Spleen (tissue), 11 donors: ENCODE data around the gene ARRDC4. TPM values are rescaled to one million over a fixed set of nuclear protein-coding genes. Genes with fewer than 3 reads are reported as not detected.

Experiments
- DNase-seq: peaks from one replicate; pipeline ENCODE4 v3.0.0-alpha.2; 2020
- H3K27ac ChIP-seq, 8 donors: fragments of 200-600 bp; sonication (generic) in 7 of 8; 1 replicate in 4 of 8; 2 replicates in 4 of 8; pipeline versions ENCODE4 v1.5.0 to v1.8.0; 2016 to 2021; ENCODE audit warnings: inconsistent platforms in 4 of 8, mild to moderate bottlenecking in 4 of 8, moderate library complexity in 1 of 8
- H3K27me3 ChIP-seq, 7 donors: fragments of 200-600 bp; sonication (generic) in 6 of 7; replicated peaks in 1 of 7; 1 replicate in 4 of 7; 2 replicates in 3 of 7; pipeline versions ENCODE4 v1.5.0 to v1.8.0; 2016 to 2021; ENCODE audit warnings: inconsistent platforms in 3 of 7, mild to moderate bottlenecking in 1 of 7
- H3K36me3 ChIP-seq, 6 donors: fragments of 200-600 bp; sonication (generic) in 5 of 6; 1 replicate in 4 of 6; 2 replicates in 2 of 6; pipeline versions ENCODE4 v1.5.0 to v1.8.0; 2016 to 2021; ENCODE audit warnings: inconsistent platforms in 2 of 6
- H3K4me1 ChIP-seq, 6 donors: fragments of 200-600 bp; sonication (generic) in 5 of 6; 1 replicate in 3 of 6; 2 replicates in 3 of 6; pipeline versions ENCODE4 v1.5.0 to v1.8.0; 2016 to 2021; ENCODE audit warnings: inconsistent platforms in 3 of 6
- H3K4me3 ChIP-seq, 8 donors: fragments of 200-600 bp; sonication (generic) in 7 of 8; 1 replicate in 4 of 8; 2 replicates in 4 of 8; pipeline versions ENCODE4 v1.5.0 to v1.8.0; 2016 to 2021; ENCODE audit warnings: inconsistent platforms in 4 of 8, mild to moderate bottlenecking in 4 of 8, moderate library complexity in 2 of 8
- H3K9me3 ChIP-seq, 8 donors: fragments of 200-600 bp; sonication (generic) in 7 of 8; 1 replicate in 4 of 8; 2 replicates in 4 of 8; pipeline versions ENCODE4 v1.5.0 to v1.8.0; 2016 to 2021; ENCODE audit warnings: inconsistent platforms in 4 of 8
- CTCF ChIP-seq, 11 experiments: fragments of 200-600 bp in 7 of 11; fragments of 450-650 bp in 4 of 11; sonication (generic) in 4 of 11; IDR thresholded peaks in 8 of 11; conservative IDR thresholded peaks in 3 of 11; 1 replicate in 7 of 11; 2 replicates in 4 of 11; pipeline versions ENCODE4 v1.4.0 to v1.8.0; 2016 to 2021; ENCODE audit warnings: antibody characterized with exemption in 11 of 11, inconsistent platforms in 4 of 11, mild to moderate bottlenecking in 1 of 11
- POLR2A ChIP-seq, 3 donors: fragments of 450-650 bp; IDR thresholded peaks; one replicate each; pipeline ENCODE4 v1.5.1; 2017; ENCODE audit warnings: antibody characterized with exemption in 3 of 3, mild to moderate bottlenecking in 1 of 3
- POLR2AphosphoS5 ChIP-seq, 3 donors: sonication (generic); formaldehyde crosslinking; IDR thresholded peaks; one replicate each; pipeline ENCODE4 v1.5.1; 2017; ENCODE audit warnings: antibody characterized with exemption in 3 of 3
- WGBS, 5 donors: extraction: QIAGEN DNeasy Blood & Tissue Kit in 3 of 5; methylation state at CpG; one replicate each; pipeline versions ENCODE4 v1.1.5 to v1.1.7; 2013 to 2018; 5-methylcytosine and 5-hydroxymethylcytosine counted together
- intact Hi-C: fragments of 100-400 bp; cut with DNase I; formaldehyde crosslinking; loops from one replicate; pipeline ENCODE4 v1.15.0; 2023; ENCODE audit warnings: low total_unique reads
- polyA plus RNA-seq, 3 donors: library from polyadenylated mRNA; stranded (reverse); fragments of 200-250 nt; gene quantifications; one replicate each; pipeline ENCODE4 v1.2.1, GENCODE V29; 2013
- total RNA-seq, 7 donors: library from RNA; depleted of rRNA in 3 of 7; stranded (reverse); fragments of >200 nt in 3 of 7; fragmentation: NEBNext Ultra II Directional in 4 of 7; extraction: Animal tissue kit (Norgen Biotek cat#: 25700) in 4 of 7; gene quantifications; one replicate each; pipeline versions ENCODE4 v1.1.0 to v1.2.1, GENCODE V29; 2016 to 2021
- donor health status: healthy with polysubstance abuse.
- donor health status: DM: no; HTN: no; CAD: no; lungs with moderate emphysema.
- donor health status: DM: no; HTN: no; CAD: no.
- donor health status: Bipolar disorder and iron deficiency.
- donor health status: healthy.
- donor health status: DM: no; HTN: no; CAD: no.
- donor health status: DM: yes; HTN: yes; CAD: no.

ARRDC4 gene
- total and polyA plus RNA-seq, 10 donors = 7.7 to 24.2 (median 14.4) TPM

GRCh38 chr15:98000249-98001203 lies 40.0 kb downstream of the ARRDC4 start:
- TF ChIP-seq POLR2A (IDR thresholded peaks at IDR 0.05) = no peak
- TF ChIP-seq POLR2AphosphoS5 (IDR thresholded peaks at IDR 0.05) = no peak
- TF ChIP-seq CTCF (IDR thresholded peaks at IDR 0.05 in 8 of 11, conservative IDR thresholded peaks at IDR 0.05 in 3 of 11) = no peak
- no peaks in the 10 kb centered on the region for H3K36me3 ChIP-seq
- no peak overlapping the region for H3K27ac ChIP-seq
- H3K4me3 ChIP-seq = no peak overlapping the region
- DNase-seq = no peak
- WGBS, 5 donors = 74 to 89% (median 81%) methylated on average over 11 of the region's 11 CpGs
- H3K9me3 ChIP-seq = no peaks in the 10 kb centered on the region
- peaks cover 0 to 11% (median 8%) of the 10 kb centered on the region in 6 donors for H3K4me1 ChIP-seq
- no peaks in the 10 kb centered on the region for H3K27me3 ChIP-seq
- intact Hi-C loops = no loop called here

GRCh38 chr15:98001663-98002194 lies 41.2 kb downstream of the ARRDC4 start:
- intact Hi-C loops = no loop called here
- Histone ChIP-seq H3K27ac (no peak overlapping the region), H3K36me3 (no peaks in the 10 kb centered on the region), H3K4me3 (no peak overlapping the region), H3K4me1 (no peaks in the 10 kb centered on the region), H3K27me3 (no peaks in the 10 kb centered on the region), H3K9me3 (no peaks in the 10 kb centered on the region)
- no peak for TF ChIP-seq CTCF (IDR thresholded peaks at IDR 0.05 in 8 of 11, conservative IDR thresholded peaks at IDR 0.05 in 3 of 11)
- no peak for TF ChIP-seq POLR2A (IDR thresholded peaks at IDR 0.05)
- TF ChIP-seq POLR2AphosphoS5 (IDR thresholded peaks at IDR 0.05) = no peak
- DNase-seq = no peak
- 90 to 96% (median 95%) methylated on average over 10 of the region's 10 CpGs for WGBS, 5 donors

GRCh38 chr15:98002419-98002818 lies 41.9 kb downstream of the ARRDC4 start:
- no peak overlapping the region for H3K4me3 ChIP-seq
- H3K27ac ChIP-seq = no peak overlapping the region
- H3K4me1 ChIP-seq = no peaks in the 10 kb centered on the region
- intact Hi-C loops = no loop called here
- H3K36me3 ChIP-seq = no peaks in the 10 kb centered on the region
- no peak for DNase-seq
- TF ChIP-seq POLR2AphosphoS5 (IDR thresholded peaks at IDR 0.05) = no peak
- no peak for TF ChIP-seq CTCF (IDR thresholded peaks at IDR 0.05 in 8 of 11, conservative IDR thresholded peaks at IDR 0.05 in 3 of 11)
- TF ChIP-seq POLR2A (IDR thresholded peaks at IDR 0.05) = no peak
- no peaks in the 10 kb centered on the region for H3K27me3 ChIP-seq
- 93 to 98% (median 95%) methylated on average over 3 of the region's 3 CpGs for WGBS, 5 donors
- no peaks in the 10 kb centered on the region for H3K9me3 ChIP-seq

GRCh38 chr15:98002866-98003265 lies 42.4 kb downstream of the ARRDC4 start:
- H3K4me3 ChIP-seq = no peak overlapping the region
- WGBS, 5 donors = 65 to 76% (median 70%) methylated on average over 4 of the region's 4 CpGs
- H3K36me3 ChIP-seq = no peaks in the 10 kb centered on the region
- no peak for DNase-seq
- no peaks in the 10 kb centered on the region for H3K9me3 ChIP-seq
- TF ChIP-seq POLR2AphosphoS5 (IDR thresholded peaks at IDR 0.05) (no peak), POLR2A (IDR thresholded peaks at IDR 0.05) (no peak), CTCF (IDR thresholded peaks at IDR 0.05 in 8 of 11, conservative IDR thresholded peaks at IDR 0.05 in 3 of 11) (no peak)
- H3K4me1 ChIP-seq = no peaks in the 10 kb centered on the region
- H3K27ac ChIP-seq = no peak overlapping the region
- H3K27me3 ChIP-seq = no peaks in the 10 kb centered on the region
- intact Hi-C loops = no loop called here
